SK-N-SH (cell line): ENCODE results near the gene SSBP2. TPM values are rescaled to one million over a fixed set of nuclear protein-coding genes. Genes with fewer than 3 reads are reported as not detected.

Source experiments
- CTCF ChIA-PET: fragments of 300-600, 350-600 bp; formaldehyde crosslinking; extraction: SDS; loops from one replicate; lab custom pipeline; 2021; lab: Yijun Ruan, JAX
- POLR2A ChIA-PET: fragments of 350-600 bp; sonication (Branson Sonifier 250); formaldehyde crosslinking; extraction: SDS; loops from one replicate; lab custom pipeline; 2020; ENCODE audit warnings: antibody characterized with exemption, inconsistent platforms; lab: Yijun Ruan, JAX
- DNase-seq: peaks from one replicate; pipeline ENCODE4 v3.0.0; 2012
- H2AFZ ChIP-seq: fragments of 200-600 bp; sonication (generic); 2 replicates; pipeline ENCODE4 v1.8.1; 2016; ENCODE audit warnings: antibody characterized with exemption, mild to moderate bottlenecking, low read depth
- H3F3A ChIP-seq: fragments of 200-600 bp; sonication (generic); replicated peaks from 2 replicates; pipeline ENCODE3; 2016; ENCODE audit warnings: antibody characterized with exemption, mild to moderate bottlenecking; ENCODE audit not compliant: insufficient read depth
- H3K27ac ChIP-seq, 2 experiments: fragments of 200-500 bp in 1 of 2; fragments of 200-600 bp in 1 of 2; sonication (Bioruptor generic) in 1 of 2; sonication (generic), shearing (Covaris generic) in 1 of 2; 2 replicates each; pipeline versions ENCODE4 v1.5.1 to v1.6.1; 2014 to 2016; ENCODE audit warnings: low read depth in 2 of 2, inconsistent platforms in 1 of 2, low read length in 1 of 2, mild to moderate bottlenecking in 1 of 2, mixed read lengths in 1 of 2
- H3K27me3 ChIP-seq: fragments of 200-600 bp; sonication (generic), shearing (Covaris generic); 2 replicates; pipeline ENCODE4 v1.6.1; 2016; ENCODE audit warnings: mixed run types; ENCODE audit not compliant: insufficient read depth
- H3K36me3 ChIP-seq, 2 experiments: fragments of 200-500 bp in 1 of 2; fragments of 200-600 bp in 1 of 2; sonication (Bioruptor generic) in 1 of 2; sonication (generic) in 1 of 2; replicated peaks in 1 of 2; 2 replicates each; pipeline versions ENCODE3 to v1.5.1; 2014 to 2016; ENCODE audit warnings: low read length in 1 of 2, mild to moderate bottlenecking in 1 of 2; ENCODE audit not compliant: insufficient read depth in 2 of 2, control insufficient read depth in 1 of 2
- H3K4me1 ChIP-seq, 2 experiments: fragments of 200-500 bp in 1 of 2; fragments of 200-600 bp in 1 of 2; sonication (Bioruptor generic) in 1 of 2; sonication (generic), shearing (Covaris generic) in 1 of 2; 2 replicates each; pipeline versions ENCODE4 v1.5.1 to v1.6.1; 2014 to 2016; ENCODE audit warnings: low read depth in 1 of 2, low read length in 1 of 2, mixed run types in 1 of 2; ENCODE audit not compliant: insufficient read depth in 2 of 2, control insufficient read depth in 1 of 2
- H3K4me2 ChIP-seq: fragments of 200-600 bp; sonication (generic), shearing (Covaris generic); 2 replicates; pipeline ENCODE4 v1.6.1; 2017; ENCODE audit warnings: mixed run types
- H3K4me3 ChIP-seq, 2 experiments: fragments of 200-500 bp in 1 of 2; fragments of 200-600 bp in 1 of 2; sonication (Bioruptor generic) in 1 of 2; sonication (generic), shearing (Covaris generic) in 1 of 2; 2 replicates each; pipeline versions ENCODE4 v1.5.1 to v1.8.1; 2014 to 2016; ENCODE audit warnings: low read depth in 2 of 2, inconsistent platforms in 1 of 2, low read length in 1 of 2, mild to moderate bottlenecking in 1 of 2, mixed read lengths in 1 of 2, moderate library complexity in 1 of 2
- H3K79me2 ChIP-seq: fragments of 200-600 bp; sonication (generic); 2 replicates; pipeline ENCODE4 v1.8.1; 2017; ENCODE audit warnings: mild to moderate bottlenecking; ENCODE audit not compliant: insufficient read depth
- H3K9ac ChIP-seq: fragments of 200-600 bp; sonication (generic); 2 replicates; pipeline ENCODE4 v1.6.1; 2017; ENCODE audit warnings: mixed run types
- H3K9me2 ChIP-seq: fragments of 200-600 bp; sonication (generic); 2 replicates; pipeline ENCODE4 v1.6.1; 2017; ENCODE audit warnings: mixed run types
- H3K9me3 ChIP-seq: fragments of 200-600 bp; sonication (generic); 2 replicates; pipeline ENCODE4 v1.6.1; 2017; ENCODE audit warnings: mixed run types, mild to moderate bottlenecking, moderate library complexity
- H4K20me1 ChIP-seq: fragments of 200-600 bp; sonication (generic); 2 replicates; pipeline ENCODE4 v1.6.1; 2017; ENCODE audit warnings: mild to moderate bottlenecking, mixed run types; ENCODE audit not compliant: insufficient read depth
- CTCF ChIP-seq: fragments of 200-600 bp; sonication (generic); IDR thresholded peaks from 2 replicates; pipeline ENCODE4 v1.6.1; 2017; ENCODE audit warnings: antibody characterized with exemption, mild to moderate bottlenecking, moderate library complexity
- ELF1 ChIP-seq: IDR thresholded peaks from 2 replicates; pipeline ENCODE4 v1.4.0; 2012
- EZH2phosphoT487 ChIP-seq: fragments of 200-600 bp; sonication (generic); IDR thresholded peaks from 2 replicates; pipeline ENCODE4 v1.6.1; 2017; ENCODE audit warnings: low read depth, mixed run types, mild to moderate bottlenecking, antibody characterized with exemption, moderate library complexity, borderline replicate concordance
- FOXJ3 ChIP-seq: sonication (generic); formaldehyde crosslinking; IDR thresholded peaks from 2 replicates; pipeline ENCODE4 v1.5.1; 2020; ENCODE audit warnings: mild to moderate bottlenecking, missing genetic modification reagents
- GATA2 ChIP-seq: sonication (generic); formaldehyde crosslinking; IDR thresholded peaks from 2 replicates; pipeline ENCODE4 v1.5.0; 2020; ENCODE audit warnings: mild to moderate bottlenecking, missing genetic modification reagents
- MEF2A ChIP-seq: IDR thresholded peaks from 2 replicates; pipeline ENCODE4 v1.4.0; 2012; ENCODE audit warnings: low read depth, borderline replicate concordance
- MXI1 ChIP-seq: IDR thresholded peaks from 2 replicates; pipeline ENCODE4 v1.6.1; 2012; ENCODE audit warnings: mild to moderate bottlenecking, low read depth, low read length, improper control_type of control experiment
- NFIC ChIP-seq: IDR thresholded peaks from 2 replicates; pipeline ENCODE4 v1.4.0; 2012; ENCODE audit warnings: borderline replicate concordance
- POLR2AphosphoS5 ChIP-seq: IDR thresholded peaks from 2 replicates; pipeline ENCODE4 v1.6.1; 2012; ENCODE audit warnings: low read depth, low read length
- RAD21 ChIP-seq: IDR thresholded peaks from 2 replicates; pipeline ENCODE4 v1.6.1; 2012; ENCODE audit warnings: mild to moderate bottlenecking, low read length
- RCOR1 ChIP-seq: fragments of 150-350 bp; IDR thresholded peaks from 2 replicates; pipeline ENCODE4 v1.6.1; 2017; ENCODE audit warnings: antibody characterized with exemption, low read length
- REST ChIP-seq: IDR thresholded peaks from 2 replicates; pipeline ENCODE4 v1.6.1; 2012; ENCODE audit warnings: mild to moderate bottlenecking, low read depth, low read length, moderate library complexity
- RFX5 ChIP-seq: IDR thresholded peaks from 2 replicates; pipeline ENCODE4 v1.6.1; 2012; ENCODE audit warnings: mild to moderate bottlenecking, improper control_type of control experiment, low read length
- RXRA ChIP-seq: IDR thresholded peaks from 2 replicates; pipeline ENCODE4 v1.4.0; 2012; ENCODE audit warnings: low read depth, mild to moderate bottlenecking, borderline replicate concordance
- SMC3 ChIP-seq: IDR thresholded peaks from 2 replicates; pipeline ENCODE4 v1.6.1; 2012; ENCODE audit warnings: low read depth, low read length, improper control_type of control experiment
- TAF1 ChIP-seq: IDR thresholded peaks from 2 replicates; pipeline ENCODE4 v1.6.1; 2012; ENCODE audit warnings: low read depth, mild to moderate bottlenecking, low read length, moderate library complexity, borderline replicate concordance
- TCF12 ChIP-seq: IDR thresholded peaks from 2 replicates; pipeline ENCODE4 v1.4.0; 2012
- TEAD4 ChIP-seq: IDR thresholded peaks from 2 replicates; pipeline ENCODE4 v1.4.0; 2012; ENCODE audit warnings: mild to moderate bottlenecking, borderline replicate concordance; ENCODE audit not compliant: insufficient read depth
- YY1 ChIP-seq: IDR thresholded peaks from 2 replicates; pipeline ENCODE4 v1.4.0; 2012; ENCODE audit warnings: low read depth, mild to moderate bottlenecking
- ZBTB33 ChIP-seq: IDR thresholded peaks from 2 replicates; pipeline ENCODE4 v1.4.0; 2012; ENCODE audit warnings: low read depth, borderline replicate concordance
- WGBS: methylation state at CpG from one replicate; pipeline ENCODE4 v1.1.6; 2017; ENCODE audit warnings: low lambda C conversion rate; 5-methylcytosine and 5-hydroxymethylcytosine counted together
- polyA plus RNA-seq, 3 experiments: library from polyadenylated mRNA; depleted of rRNA; stranded (reverse); fragments of >200 nt; gene quantifications; 2 replicates each; pipeline ENCODE4 v1.2.3, GENCODE V29; 2012

Gene SSBP2
- polyA plus RNA-seq, 1 of the 3 experiments (the other 2 are of a cell fraction): 35.3 TPM

GRCh38 chr5:81749192-81749560, 1.7 kb downstream of the SSBP2 start:
- CTCF ChIA-PET: interaction anchor here (0.8 to 2.3 kb wide), 8 partner anchors 45 to 476 kb away, joined by 3 to 11 read pairs (median 4); no protein-coding TSS in a partner anchor
- peaks cover 4% of the 10 kb centered on the region for H3F3A ChIP-seq
- H3K79me2 ChIP-seq: no peaks in the 10 kb centered on the region; the same call in none of the 2 replicates

More at GRCh38 chr5:81749192-81749560, 1.7 kb downstream of the SSBP2 start:
- no peak for DNase-seq
- H3K4me1 ChIP-seq: peaks cover 7 to 10% of the 10 kb centered on the region in 2 experiments; a peak in 2 of 4 replicates
- H4K20me1 ChIP-seq: peaks cover 3% of the 10 kb centered on the region; the same call in 1 of the 2 replicates
- no peaks in the 10 kb centered on the region for H3K9me2 ChIP-seq
- peak overlapping the region; percentile 82 for H3K4me2 ChIP-seq
- H3K4me3 ChIP-seq: peak overlapping the region; percentile 64 to 73
- no peaks in the 10 kb centered on the region for H3K27me3 ChIP-seq
- no peaks in the 10 kb centered on the region for H3K9me3 ChIP-seq
- 90% methylated on average over 6 of the region's 6 CpGs for WGBS
- H3K27ac ChIP-seq: no peak overlapping the region; a peak in 1 of 4 replicates
- peak overlapping the region; percentile 51; the same call in 1 of the 2 replicates for H2AFZ ChIP-seq
- TF ChIP-seq FOXJ3 (CRISPR knock-in tag): no peak
- no peak for TF ChIP-seq RXRA
- no peak for TF ChIP-seq CTCF
- TF ChIP-seq MEF2A: no peak
- TF ChIP-seq NFIC: no peak
- no peak for TF ChIP-seq RCOR1
- no peak for TF ChIP-seq YY1
- TF ChIP-seq MXI1: no peak
- TF ChIP-seq RAD21: no peak
- no peak for TF ChIP-seq SMC3
- TF ChIP-seq RFX5: no peak
- no peak for TF ChIP-seq TEAD4
- TF ChIP-seq ELF1: no peak
- TF ChIP-seq GATA2 (CRISPR knock-in tag): no peak
- no peak for TF ChIP-seq ZBTB33
- TF ChIP-seq POLR2AphosphoS5: no peak
- TF ChIP-seq TCF12: no peak
- TF ChIP-seq TAF1: no peak
- TF ChIP-seq EZH2phosphoT487: no peak
- TF ChIP-seq REST: no peak
- TF ChIP-seq, all 33 proteins: peak for 0
- peak overlapping the region; percentile 55; the same call in 1 of the 2 replicates for H3K9ac ChIP-seq
- POLR2A ChIA-PET: no interaction called here
- no peaks in the 10 kb centered on the region for H3K36me3 ChIP-seq
